RWPE2 (cell line): Measurements from ENCODE around the gene GAB2.

ENCODE experiments used
- ATAC-seq: fragments of 200-7000 bp; cut with Tn5 transposase; 3 replicates; pipeline ENCODE4 v1.9.1; 2021; ENCODE audit warnings: low read depth
- DNase-seq: peaks from one replicate; pipeline ENCODE4 v3.0.0-alpha.2; 2020; ENCODE audit warnings: low spot score
- H3K27ac ChIP-seq: fragments of 450-650 bp; 2 replicates; pipeline ENCODE4 v1.5.1; 2017; ENCODE audit warnings: mild to moderate bottlenecking; ENCODE audit not compliant: poor library complexity, severe bottlenecking
- H3K27me3 ChIP-seq: fragments of 250-450 bp; sonication (Bioruptor Pico); 2 replicates; pipeline ENCODE4 v1.5.1; 2021; ENCODE audit warnings: mild to moderate bottlenecking, moderate library complexity; ENCODE audit not compliant: insufficient read depth, poor library complexity, severe bottlenecking
- H3K36me3 ChIP-seq: fragments of 250-450 bp; sonication (Bioruptor Pico); 2 replicates; pipeline ENCODE4 v1.5.1; 2020; ENCODE audit warnings: low read depth, mild to moderate bottlenecking, moderate library complexity
- H3K4me1 ChIP-seq: fragments of 250-450 bp; sonication (Bioruptor Pico); 2 replicates; pipeline ENCODE4 v1.5.1; 2021; ENCODE audit warnings: mild to moderate bottlenecking, moderate library complexity; ENCODE audit not compliant: insufficient read depth, poor library complexity, severe bottlenecking
- H3K4me3 ChIP-seq: fragments of 250-450 bp; sonication (Bioruptor Pico); 2 replicates; pipeline ENCODE4 v1.5.1; 2021; ENCODE audit warnings: mild to moderate bottlenecking, moderate library complexity; ENCODE audit not compliant: severe bottlenecking
- H3K9me3 ChIP-seq: fragments of 250-450 bp; sonication (Bioruptor Pico); 2 replicates; pipeline ENCODE4 v1.5.1; 2021; ENCODE audit warnings: mild to moderate bottlenecking, moderate library complexity; ENCODE audit not compliant: severe bottlenecking
- CTCF ChIP-seq: fragments of 450-650 bp; IDR thresholded peaks from one replicate; pipeline ENCODE4 v1.5.1; 2017; ENCODE audit warnings: mild to moderate bottlenecking, moderate library complexity; ENCODE audit not compliant: poor library complexity, severe bottlenecking

GAB2 gene

GRCh38 chr11:78270971-78271370, 146.6 kb downstream of the GAB2 start:
- Histone ChIP-seq H3K27me3 (no peaks in the 10 kb centered on the region), H3K4me3 (no peak overlapping the region), H3K4me1 (no peaks in the 10 kb centered on the region), H3K36me3 (no peaks in the 10 kb centered on the region), H3K9me3 (no peaks in the 10 kb centered on the region), H3K27ac (no peak overlapping the region)
- DNase-seq (no peak), ATAC-seq (no peak)
- TF ChIP-seq CTCF: no peak

- DNase-seq: no peak
- TF ChIP-seq CTCF: no peak
These were observed 147.8 kb downstream of the GAB2 start for GRCh38 chr11:78269806-78270205.

GRCh38 chr11:78268591-78269410, 148.8 kb downstream of the GAB2 start:
- DNase-seq (no peak), ATAC-seq (no peak)
- no peak overlapping the region for H3K27ac ChIP-seq
- no peaks in the 10 kb centered on the region for H3K36me3 ChIP-seq
- H3K27me3 ChIP-seq: no peaks in the 10 kb centered on the region
- TF ChIP-seq CTCF: no peak
- H3K4me3 ChIP-seq: no peak overlapping the region
- no peaks in the 10 kb centered on the region for H3K4me1 ChIP-seq
- no peaks in the 10 kb centered on the region for H3K9me3 ChIP-seq

More at GRCh38 chr11:78269806-78270205, 147.8 kb downstream of the GAB2 start:
- H3K4me1 ChIP-seq: no peaks in the 10 kb centered on the region
- ATAC-seq: no peak
- H3K27me3 ChIP-seq: no peaks in the 10 kb centered on the region
- H3K36me3 ChIP-seq: no peaks in the 10 kb centered on the region
- no peak overlapping the region for H3K27ac ChIP-seq
- no peak overlapping the region for H3K4me3 ChIP-seq
- no peaks in the 10 kb centered on the region for H3K9me3 ChIP-seq

- ATAC-seq: no peak
- Histone ChIP-seq H3K27ac (no peak overlapping the region), H3K4me3 (no peak overlapping the region)
These were observed 151.2 kb downstream of the GAB2 start for GRCh38 chr11:78266451-78266850.

More at GRCh38 chr11:78266451-78266850, 151.2 kb downstream of the GAB2 start:
- Histone ChIP-seq H3K9me3 (no peaks in the 10 kb centered on the region), H3K36me3 (no peaks in the 10 kb centered on the region), H3K27me3 (no peaks in the 10 kb centered on the region), H3K4me1 (no peaks in the 10 kb centered on the region)
- DNase-seq: no peak
- no peak for TF ChIP-seq CTCF
